Sigmoid colon (tissue), 7 donors: ENCODE results near the gene FOXO6. TPM values are rescaled to one million over a fixed set of nuclear protein-coding genes. Genes with fewer than 3 reads are reported as not detected.

ENCODE experiments used
- DNase-seq: peaks from one replicate; pipeline ENCODE4 v3.0.0-alpha.2; 2019
- H3K27ac ChIP-seq, 4 donors: fragments of 200-600 bp; sonication (generic); one replicate each; pipeline ENCODE4 v1.5.1; 2016 to 2019; ENCODE audit warnings: mild to moderate bottlenecking in 1 of 4
- H3K27me3 ChIP-seq, 3 donors: fragments of 200-600 bp; sonication (generic); one replicate each; pipeline ENCODE4 v1.5.1; 2019; ENCODE audit warnings: mild to moderate bottlenecking in 1 of 3
- H3K36me3 ChIP-seq, 4 donors: fragments of 200-600 bp; sonication (generic); one replicate each; pipeline ENCODE4 v1.5.1; 2016 to 2019
- H3K4me1 ChIP-seq, 4 donors: fragments of 200-600 bp; sonication (generic); one replicate each; pipeline ENCODE4 v1.5.1; 2017 to 2019
- H3K4me3 ChIP-seq, 4 donors: fragments of 200-600 bp; sonication (generic); one replicate each; pipeline ENCODE4 v1.5.1; 2017 to 2019; ENCODE audit warnings: mild to moderate bottlenecking in 2 of 4, moderate library complexity in 1 of 4
- H3K9me3 ChIP-seq, 4 donors: fragments of 200-600 bp in 3 of 4; sonication (generic) in 3 of 4; one replicate each; pipeline versions ENCODE4 v1.5.1 to v1.6.1; 2013 to 2019
- EP300 ChIP-seq, 4 donors: sonication (generic); formaldehyde crosslinking; IDR thresholded peaks; one replicate each; pipeline ENCODE4 v1.6.1; 2017; ENCODE audit warnings: antibody characterized with exemption in 4 of 4
- POLR2A ChIP-seq, 2 donors: fragments of 450-650 bp; IDR thresholded peaks; one replicate each; pipeline ENCODE4 v1.6.1; 2016; ENCODE audit warnings: antibody characterized with exemption in 2 of 2, mild to moderate bottlenecking in 2 of 2, moderate library complexity in 2 of 2
- POLR2AphosphoS5 ChIP-seq, 4 donors: sonication (generic); formaldehyde crosslinking; IDR thresholded peaks; one replicate each; pipeline ENCODE4 v1.6.1; 2017; ENCODE audit warnings: antibody characterized with exemption in 4 of 4
- WGBS, 2 donors: extraction: QIAGEN DNeasy Blood & Tissue Kit; methylation state at CpG; one replicate each; pipeline ENCODE4 v1.1.7; 2013; 5-methylcytosine and 5-hydroxymethylcytosine counted together
- intact Hi-C: fragments of 100-400 bp; cut with DNase I; formaldehyde crosslinking; loops from one replicate; pipeline ENCODE4 v1.15.1; 2023
- polyA plus RNA-seq, 3 donors: library from polyadenylated mRNA; stranded (reverse); fragments of 200-250 nt; gene quantifications; one replicate each; pipeline ENCODE4 v1.2.3, GENCODE V29; 2013
- total RNA-seq, 4 donors: library from RNA; depleted of rRNA; stranded (reverse); fragments of >200 nt; gene quantifications; one replicate each; pipeline ENCODE4 v1.1.0, GENCODE V29; 2016
- TF ChIP-seq, protein P1 (sequence below), 4 experiments: fragments of 450-650 bp in 3 of 4; fragments of 200-600 bp in 1 of 4; IDR thresholded peaks; one replicate each; pipeline ENCODE4 v1.5.1; 2016 to 2019; ENCODE audit warnings: antibody characterized with exemption in 4 of 4, mild to moderate bottlenecking in 3 of 4, moderate library complexity in 2 of 4
- donor health status: healthy with polysubstance abuse.
- donor health status: Bipolar disorder and iron deficiency.
- donor health status: healthy.

Gene FOXO6
- total and polyA plus RNA-seq, 7 donors = 0.20 to 1.4 (median 0.81) TPM; not detected in 2

GRCh38 chr1:41357451-41358101, 3.7 kb upstream of the FOXO6 start:
- no peak for DNase-seq
- H3K27me3 ChIP-seq = no peaks in the 10 kb centered on the region
- TF ChIP-seq EP300 (IDR thresholded peaks at IDR 0.05) (no peak), POLR2AphosphoS5 (IDR thresholded peaks at IDR 0.05) (no peak), POLR2A (IDR thresholded peaks at IDR 0.05) (no peak)
- TF ChIP-seq, protein P1, sequence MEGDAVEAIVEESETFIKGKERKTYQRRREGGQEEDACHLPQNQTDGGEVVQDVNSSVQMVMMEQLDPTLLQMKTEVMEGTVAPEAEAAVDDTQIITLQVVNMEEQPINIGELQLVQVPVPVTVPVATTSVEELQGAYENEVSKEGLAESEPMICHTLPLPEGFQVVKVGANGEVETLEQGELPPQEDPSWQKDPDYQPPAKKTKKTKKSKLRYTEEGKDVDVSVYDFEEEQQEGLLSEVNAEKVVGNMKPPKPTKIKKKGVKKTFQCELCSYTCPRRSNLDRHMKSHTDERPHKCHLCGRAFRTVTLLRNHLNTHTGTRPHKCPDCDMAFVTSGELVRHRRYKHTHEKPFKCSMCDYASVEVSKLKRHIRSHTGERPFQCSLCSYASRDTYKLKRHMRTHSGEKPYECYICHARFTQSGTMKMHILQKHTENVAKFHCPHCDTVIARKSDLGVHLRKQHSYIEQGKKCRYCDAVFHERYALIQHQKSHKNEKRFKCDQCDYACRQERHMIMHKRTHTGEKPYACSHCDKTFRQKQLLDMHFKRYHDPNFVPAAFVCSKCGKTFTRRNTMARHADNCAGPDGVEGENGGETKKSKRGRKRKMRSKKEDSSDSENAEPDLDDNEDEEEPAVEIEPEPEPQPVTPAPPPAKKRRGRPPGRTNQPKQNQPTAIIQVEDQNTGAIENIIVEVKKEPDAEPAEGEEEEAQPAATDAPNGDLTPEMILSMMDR (IDR thresholded peaks at IDR 0.05) = no peak
- intact Hi-C loops = loop anchor here (5.0 kb wide), 2 partner anchors 45 to 90 kb away; no protein-coding TSS in a partner anchor
- WGBS, 2 donors = 41 to 47% methylated on average over 6 of the region's 6 CpGs
- H3K36me3 ChIP-seq = no peaks in the 10 kb centered on the region
- no peaks in the 10 kb centered on the region for H3K9me3 ChIP-seq
- no peak overlapping the region for H3K27ac ChIP-seq
- no peak overlapping the region for H3K4me3 ChIP-seq
- H3K4me1 ChIP-seq = peaks cover 0 to 48% (median 46%) of the 10 kb centered on the region in 4 donors

GRCh38 chr1:41358131-41359021, 2.9 kb upstream of the FOXO6 start:
- intact Hi-C loops = loop anchor here (5.0 kb wide), 2 partner anchors 46 to 91 kb away; no protein-coding TSS in a partner anchor
- no peaks in the 10 kb centered on the region for H3K9me3 ChIP-seq
- 25 to 53% methylated on average over 25 of the region's 25 CpGs for WGBS, 2 donors
- no peaks in the 10 kb centered on the region for H3K27me3 ChIP-seq
- no peak overlapping the region for H3K4me3 ChIP-seq
- TF ChIP-seq POLR2A (IDR thresholded peaks at IDR 0.05) (no peak), EP300 (IDR thresholded peaks at IDR 0.05) (no peak), POLR2AphosphoS5 (IDR thresholded peaks at IDR 0.05) (no peak)
- DNase-seq = no peak
- no peaks in the 10 kb centered on the region for H3K36me3 ChIP-seq
- peaks cover 0 to 51% (median 49%) of the 10 kb centered on the region in 4 donors for H3K4me1 ChIP-seq
- peak overlapping the region in 3 of 4 donors; percentile 46 to 71 (median 65) for H3K27ac ChIP-seq

GRCh38 chr1:41359211-41360073, 1.8 kb upstream of the FOXO6 start:
- H3K9me3 ChIP-seq = no peaks in the 10 kb centered on the region
- H3K27me3 ChIP-seq = no peaks in the 10 kb centered on the region
- no peaks in the 10 kb centered on the region for H3K36me3 ChIP-seq
- intact Hi-C loops = loop anchor here (5.0 kb wide), 3 partner anchors 47 to 92 kb away; no protein-coding TSS in a partner anchor
- H3K4me1 ChIP-seq = peaks cover 0 to 51% (median 49%) of the 10 kb centered on the region in 4 donors
- H3K4me3 ChIP-seq = no peak overlapping the region
- H3K27ac ChIP-seq = peak overlapping the region in 3 of 4 donors; percentile 46 to 71 (median 65)
- WGBS, 2 donors = 82 to 89% methylated on average over 10 of the region's 10 CpGs
- TF ChIP-seq EP300 (IDR thresholded peaks at IDR 0.05) = no peak
- no peak for TF ChIP-seq POLR2A (IDR thresholded peaks at IDR 0.05)
- TF ChIP-seq, protein P1 (IDR thresholded peaks at IDR 0.05) = no peak
- no peak for TF ChIP-seq POLR2AphosphoS5 (IDR thresholded peaks at IDR 0.05)
- no peak for DNase-seq

GRCh38 chr1:41360074-41360785, 1.0 kb upstream of the FOXO6 start:
- H3K4me1 ChIP-seq = peaks cover 0 to 53% (median 49%) of the 10 kb centered on the region in 4 donors
- H3K9me3 ChIP-seq = no peaks in the 10 kb centered on the region
- intact Hi-C loops = loop anchor here (5.0 kb wide), 1 partner anchor 57 kb away; no protein-coding TSS in a partner anchor
- no peaks in the 10 kb centered on the region for H3K36me3 ChIP-seq
- DNase-seq = no peak
- no peak for TF ChIP-seq POLR2AphosphoS5 (IDR thresholded peaks at IDR 0.05)
- TF ChIP-seq EP300 (IDR thresholded peaks at IDR 0.05) = no peak
- TF ChIP-seq, protein P1 (IDR thresholded peaks at IDR 0.05) = no peak
- TF ChIP-seq POLR2A (IDR thresholded peaks at IDR 0.05) = no peak
- H3K27ac ChIP-seq = peak overlapping the region; percentile 64 to 71 (median 68)
- H3K4me3 ChIP-seq = peak overlapping the region in 3 of 4 donors; percentile 50 to 76 (median 70)
- H3K27me3 ChIP-seq = no peaks in the 10 kb centered on the region
- WGBS, 2 donors = 20 to 63% methylated on average over 12 of the region's 12 CpGs
